Neural cell (in vitro differentiated cells): ENCODE data around the gene FOXD4. TPM values are rescaled to one million over a fixed set of nuclear protein-coding genes. Genes with fewer than 3 reads are reported as not detected.
A peak's percentile ranks its signal among the peaks of the same experiment; 100 is the strongest.
"Not testable (repeated sequence)": the region's sequence is repeated elsewhere in the genome, so short reads cannot be mapped to it uniquely, and the experiment has no call there.

Source experiments
- H2AFZ ChIP-seq: fragments of 200-600, 300-800 bp; sonication (generic), shearing (Covaris generic); 2 replicates; pipeline ENCODE4 v1.6.0; 2014; ENCODE audit warnings: low read depth, mild to moderate bottlenecking, antibody characterized with exemption, low read length, moderate library complexity
- H3F3A ChIP-seq: fragments of 200-600 bp; shearing (Covaris generic); 2 replicates; pipeline ENCODE4 v1.6.1; 2016; ENCODE audit warnings: mild to moderate bottlenecking, moderate library complexity, mixed read lengths, antibody characterized with exemption, low read length; ENCODE audit not compliant: insufficient read depth, poor library complexity, severe bottlenecking
- H3K27ac ChIP-seq: fragments of 200-600, 300-800 bp; sonication (generic), shearing (Covaris generic); 2 replicates; pipeline ENCODE4 v1.5.1; 2014; ENCODE audit warnings: mild to moderate bottlenecking, low read length, moderate library complexity
- H3K27me3 ChIP-seq: fragments of 300-800, 200-600 bp; sonication (generic), shearing (Covaris generic); 2 replicates; pipeline ENCODE4 v1.6.0; 2014; ENCODE audit warnings: mild to moderate bottlenecking, low read depth, low read length, moderate library complexity; ENCODE audit not compliant: insufficient read depth
- H3K36me3 ChIP-seq: fragments of 300-800, 200-600 bp; sonication (generic), shearing (Covaris generic); 2 replicates; pipeline ENCODE4 v1.5.1; 2014; ENCODE audit warnings: mild to moderate bottlenecking, antibody characterized with exemption, low read length, moderate library complexity; ENCODE audit not compliant: insufficient read depth
- H3K4me2 ChIP-seq: fragments of 300-800, 200-600 bp; sonication (generic), shearing (Covaris generic); 2 replicates; pipeline ENCODE4 v1.6.0; 2014; ENCODE audit warnings: mild to moderate bottlenecking, low read length
- H3K4me3 ChIP-seq: fragments of 300-800, 200-600 bp; sonication (generic), shearing (Covaris generic); 2 replicates; pipeline ENCODE4 v1.5.1; 2014; ENCODE audit warnings: mild to moderate bottlenecking, low read length, moderate library complexity
- H3K79me2 ChIP-seq: fragments of 200-600 bp; shearing (Covaris generic); replicated peaks from 2 replicates; pipeline ENCODE4 v1.6.0; 2014; ENCODE audit warnings: mild to moderate bottlenecking, low read length, moderate library complexity; ENCODE audit not compliant: insufficient read depth
- H3K9ac ChIP-seq: fragments of 300-800, 200-600 bp; sonication (generic), shearing (Covaris generic); 2 replicates; pipeline ENCODE4 v1.6.1; 2016; ENCODE audit warnings: mild to moderate bottlenecking, low read length, mixed read lengths
- H3K9me2 ChIP-seq: fragments of 200-600 bp; shearing (Covaris generic); 2 replicates; pipeline ENCODE4 v1.6.1; 2016; ENCODE audit warnings: mild to moderate bottlenecking, low read length, mixed read lengths; ENCODE audit not compliant: insufficient read depth
- H3K9me3 ChIP-seq: fragments of 200-600, 300-800 bp; sonication (generic), shearing (Covaris generic); 2 replicates; pipeline ENCODE4 v1.6.1; 2016; ENCODE audit warnings: mild to moderate bottlenecking, mixed run types, low read length, moderate library complexity, mixed read lengths
- H4K20me1 ChIP-seq: fragments of 200-600 bp; shearing (Covaris generic); 2 replicates; pipeline ENCODE4 v1.6.1; 2016; ENCODE audit warnings: mild to moderate bottlenecking, mixed run types; ENCODE audit not compliant: insufficient read depth
- polyA plus RNA-seq: library from polyadenylated mRNA; depleted of rRNA; stranded (reverse); fragments of >200 nt; gene quantifications from 2 replicates; pipeline ENCODE4 v1.2.3, GENCODE V29; 2014

Gene FOXD4
- polyA plus RNA-seq, 1 donor from 2014 or later: 2.5 TPM

DNA sequence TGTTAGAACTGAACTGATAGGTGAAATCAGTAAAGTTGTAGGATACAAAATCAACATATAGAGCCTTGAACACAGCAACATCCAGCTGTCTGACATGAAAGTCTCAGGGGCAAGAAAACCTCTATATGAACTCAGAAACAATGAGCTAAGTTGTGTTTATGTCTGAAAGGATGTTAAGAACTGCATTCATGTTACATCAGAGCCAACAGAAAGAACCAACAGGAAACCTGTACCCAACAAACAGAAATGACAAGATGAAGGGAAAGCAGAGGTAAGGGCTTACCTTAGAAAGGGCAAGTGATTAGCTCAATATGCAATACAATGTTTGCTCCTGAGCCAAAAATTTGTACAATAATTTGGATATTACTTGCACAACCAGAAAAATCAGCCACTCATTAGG, 31.5 kb downstream of the FOXD4 start:
- H3K79me2 ChIP-seq, H3K9me2 ChIP-seq, H3K4me3 ChIP-seq, H3K9ac ChIP-seq, H3F3A ChIP-seq, H3K9me3 ChIP-seq, H2AFZ ChIP-seq, H3K27ac ChIP-seq, H3K4me2 ChIP-seq, H4K20me1 ChIP-seq, H3K27me3 ChIP-seq, H3K36me3 ChIP-seq: not testable (repeated sequence)

DNA sequence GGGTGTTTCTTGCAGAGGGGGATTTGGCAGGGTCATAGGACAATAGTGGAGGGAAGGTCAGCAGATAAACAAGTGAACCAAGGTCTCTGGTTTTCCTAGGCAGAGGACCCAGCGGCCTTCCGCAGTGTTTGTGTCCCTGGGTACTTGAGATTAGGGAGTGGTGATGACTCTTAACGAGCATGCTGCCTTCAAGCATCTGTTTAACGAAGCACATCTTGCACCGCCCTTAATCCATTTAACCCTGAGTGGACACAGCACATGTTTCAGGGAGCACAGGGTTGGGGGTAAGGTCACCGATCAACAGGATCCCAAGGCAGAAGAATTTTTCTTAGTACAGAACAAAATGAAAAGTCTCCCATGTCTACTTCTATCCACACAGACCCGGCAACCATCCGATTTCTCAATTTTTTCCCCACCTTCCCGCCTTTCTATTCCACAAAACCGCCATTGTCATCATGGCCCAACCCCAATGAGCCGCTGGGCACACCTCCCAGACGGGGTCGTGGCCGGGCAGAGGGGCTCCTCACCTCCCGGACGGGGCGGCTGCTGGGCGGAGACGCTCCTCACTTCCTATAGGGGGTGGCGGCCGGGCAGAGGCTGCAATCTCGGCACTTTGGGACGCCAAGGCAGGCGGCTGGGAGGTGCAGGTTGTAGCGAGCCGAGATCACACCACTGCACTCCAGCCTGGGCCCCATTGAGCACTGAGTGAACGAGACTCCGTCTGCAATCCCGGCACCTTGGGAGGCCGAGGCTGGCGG, 35.1 kb downstream of the FOXD4 start:
- H3K27ac ChIP-seq, H3K4me2 ChIP-seq, H3K9ac ChIP-seq, H3K4me3 ChIP-seq, H3K9me2 ChIP-seq, H3K27me3 ChIP-seq, H3K9me3 ChIP-seq, H3K36me3 ChIP-seq, H2AFZ ChIP-seq, H3F3A ChIP-seq, H4K20me1 ChIP-seq, H3K79me2 ChIP-seq: not testable (repeated sequence)

GRCh38 chr9:78333-78732, 39.9 kb downstream of the FOXD4 start:
- not testable (repeated sequence) for H3K27ac ChIP-seq, H3K79me2 ChIP-seq, H3F3A ChIP-seq, H2AFZ ChIP-seq, H3K9me2 ChIP-seq, H3K9ac ChIP-seq, H3K27me3 ChIP-seq, H3K4me2 ChIP-seq, H3K36me3 ChIP-seq, H4K20me1 ChIP-seq, H3K4me3 ChIP-seq, H3K9me3 ChIP-seq

GRCh38 chr9:76389-76788, 41.8 kb downstream of the FOXD4 start:
- not testable (repeated sequence) for H3K36me3 ChIP-seq, H3K27ac ChIP-seq, H3K9ac ChIP-seq, H3F3A ChIP-seq, H2AFZ ChIP-seq, H3K4me3 ChIP-seq, H3K9me3 ChIP-seq, H3K79me2 ChIP-seq, H3K4me2 ChIP-seq, H3K9me2 ChIP-seq, H4K20me1 ChIP-seq
- H3K27me3 ChIP-seq: peaks cover 14% of the 10 kb centered on the region

- H3K9me2 ChIP-seq, H3K27ac ChIP-seq, H3F3A ChIP-seq, H2AFZ ChIP-seq, H4K20me1 ChIP-seq, H3K79me2 ChIP-seq, H3K36me3 ChIP-seq, H3K4me2 ChIP-seq, H3K9me3 ChIP-seq, H3K9ac ChIP-seq: not testable (repeated sequence)
- Histone ChIP-seq H3K27me3 (peaks cover 14% of the 10 kb centered on the region), H3K4me3 (peak overlapping the region; percentile 61)
These were observed 44.2 kb downstream of the FOXD4 start for GRCh38 chr9:73900-74525.

DNA sequence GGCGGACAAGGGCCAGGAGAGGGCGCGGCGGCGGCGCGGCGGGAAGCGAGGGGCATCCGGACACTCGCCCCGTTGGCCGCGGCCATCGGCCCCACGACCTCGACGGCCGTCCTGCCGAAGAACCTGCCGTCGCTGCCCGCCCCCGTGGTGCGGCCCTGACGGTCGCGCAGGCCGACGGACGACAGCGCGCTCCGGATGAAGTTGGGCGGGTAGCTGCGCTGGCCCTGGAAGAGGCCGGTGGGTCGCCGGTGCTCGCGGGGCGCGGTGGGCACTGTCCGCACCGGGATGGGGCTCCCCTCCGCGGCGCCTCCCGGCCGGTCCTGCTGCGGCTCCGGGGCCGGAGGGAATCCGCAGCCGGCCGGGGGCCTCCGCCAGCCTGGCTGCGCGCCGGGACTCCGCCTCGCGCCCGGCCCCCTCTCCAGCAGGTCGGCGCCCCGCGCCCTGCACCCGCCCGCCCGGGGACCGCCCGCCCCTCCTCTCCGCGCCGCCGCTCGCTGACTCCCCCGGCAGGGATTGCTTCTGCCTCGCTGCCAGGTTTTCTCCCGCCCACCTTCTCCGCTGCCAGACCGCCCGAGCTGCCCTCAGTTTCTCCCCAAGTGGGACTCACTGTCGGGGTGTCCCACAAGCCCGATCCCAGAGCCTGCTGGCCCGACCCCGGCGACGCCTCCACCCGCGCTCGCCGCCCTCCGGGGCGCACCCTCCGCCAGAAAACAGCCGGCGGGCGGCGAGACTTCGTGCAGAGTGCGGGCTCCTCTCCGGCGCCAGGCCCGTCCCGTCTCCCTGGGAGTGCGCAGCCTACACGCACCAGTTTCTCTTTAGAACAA, 44.9 kb downstream of the FOXD4 start:
- H3K4me3 ChIP-seq: peak overlapping the region; percentile 61
- H3K4me2 ChIP-seq, H3K79me2 ChIP-seq, H3K36me3 ChIP-seq, H3K9ac ChIP-seq, H3F3A ChIP-seq, H4K20me1 ChIP-seq, H2AFZ ChIP-seq, H3K27ac ChIP-seq, H3K9me2 ChIP-seq, H3K9me3 ChIP-seq: not testable (repeated sequence)
- peaks cover 14% of the 10 kb centered on the region for H3K27me3 ChIP-seq
